Measurements from ENCODE around the gene TRIM31. TPM values are rescaled to one million over a fixed set of nuclear protein-coding genes. Genes with fewer than 3 reads are reported as not detected.
A peak's percentile ranks its signal among the peaks of the same experiment; 100 is the strongest.

Gene TRIM31
- total RNA-seq, 2 experiments from 2014 or later: not detected

DNA sequence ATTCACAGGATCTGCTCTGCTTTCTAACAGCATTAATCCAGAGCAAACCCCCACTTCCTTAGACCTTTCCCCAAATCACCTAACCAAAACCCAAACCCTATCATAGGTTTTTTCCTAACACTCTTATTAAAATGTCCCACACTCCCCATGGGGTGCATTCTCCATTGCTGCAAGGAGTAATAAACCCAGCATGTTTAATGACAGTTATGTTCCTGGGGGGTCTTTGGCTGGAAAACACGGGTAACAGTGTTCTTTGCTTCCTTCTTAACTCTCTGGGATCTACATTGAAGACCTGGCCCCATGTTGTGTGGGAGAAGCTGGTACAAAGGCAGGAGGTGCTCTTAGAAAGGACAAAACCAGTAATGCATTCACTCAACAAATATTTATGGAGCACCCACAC lies 16.1 kb downstream of the TRIM31 start:
- Mint-ChIP-seq H3K4me3 (no peak overlapping the region), H3K27me3 (peaks cover 88% of the 10 kb centered on the region), H3K9me3 (no peaks in the 10 kb centered on the region), H3K36me3 (no peaks in the 10 kb centered on the region), H3K4me1 (peaks cover 27% of the 10 kb centered on the region), H3K27ac (no peak overlapping the region)
- ATAC-seq (ENCODE audit: low read depth) (no peak), DNase-seq (no peak)
- POLR2A ChIA-PET: no interaction called here

DNA sequence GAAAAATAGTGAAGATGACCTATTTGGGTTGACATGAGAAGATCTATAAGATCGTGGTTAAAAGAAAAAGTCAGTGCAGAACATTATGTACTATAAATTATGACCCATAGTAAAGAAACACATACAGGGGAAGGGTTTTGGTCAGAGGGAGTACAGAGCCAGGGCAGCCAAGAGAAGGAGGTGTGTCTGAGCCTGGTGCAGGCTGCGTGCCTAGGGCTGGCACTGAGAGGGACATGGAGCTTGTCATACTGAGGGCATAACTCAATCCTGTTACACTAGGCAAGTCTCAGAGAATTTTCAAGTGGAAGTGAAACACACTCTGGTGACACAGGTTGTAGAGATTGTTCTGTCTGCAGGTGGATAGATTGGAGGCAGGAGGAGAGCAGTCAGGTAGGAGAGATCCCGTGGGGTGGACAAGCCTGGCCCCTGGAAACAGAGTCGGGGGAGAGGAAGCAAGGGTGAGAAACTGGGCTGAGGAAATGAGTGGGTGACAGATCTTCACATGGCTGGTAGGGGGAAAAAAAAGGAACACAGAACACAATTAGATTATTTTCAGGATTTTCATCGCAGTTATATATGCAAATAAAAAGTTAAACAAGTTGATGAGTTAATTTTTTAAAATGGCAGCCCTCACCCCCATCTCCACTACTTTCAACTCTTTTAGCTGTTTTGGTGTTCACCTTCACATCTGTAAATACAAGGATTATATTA lies 18.8 kb downstream of the TRIM31 start:
- no peak for DNase-seq
- POLR2A ChIA-PET: no interaction called here
- no peaks in the 10 kb centered on the region for H3K36me3 Mint-ChIP-seq
- H3K27ac Mint-ChIP-seq: no peak overlapping the region
- ATAC-seq (ENCODE audit: low read depth): no peak
- peaks cover 85% of the 10 kb centered on the region for H3K27me3 Mint-ChIP-seq
- no peaks in the 10 kb centered on the region for H3K9me3 Mint-ChIP-seq
- peaks cover 16% of the 10 kb centered on the region for H3K4me1 Mint-ChIP-seq
- H3K4me3 Mint-ChIP-seq: no peak overlapping the region

DNA sequence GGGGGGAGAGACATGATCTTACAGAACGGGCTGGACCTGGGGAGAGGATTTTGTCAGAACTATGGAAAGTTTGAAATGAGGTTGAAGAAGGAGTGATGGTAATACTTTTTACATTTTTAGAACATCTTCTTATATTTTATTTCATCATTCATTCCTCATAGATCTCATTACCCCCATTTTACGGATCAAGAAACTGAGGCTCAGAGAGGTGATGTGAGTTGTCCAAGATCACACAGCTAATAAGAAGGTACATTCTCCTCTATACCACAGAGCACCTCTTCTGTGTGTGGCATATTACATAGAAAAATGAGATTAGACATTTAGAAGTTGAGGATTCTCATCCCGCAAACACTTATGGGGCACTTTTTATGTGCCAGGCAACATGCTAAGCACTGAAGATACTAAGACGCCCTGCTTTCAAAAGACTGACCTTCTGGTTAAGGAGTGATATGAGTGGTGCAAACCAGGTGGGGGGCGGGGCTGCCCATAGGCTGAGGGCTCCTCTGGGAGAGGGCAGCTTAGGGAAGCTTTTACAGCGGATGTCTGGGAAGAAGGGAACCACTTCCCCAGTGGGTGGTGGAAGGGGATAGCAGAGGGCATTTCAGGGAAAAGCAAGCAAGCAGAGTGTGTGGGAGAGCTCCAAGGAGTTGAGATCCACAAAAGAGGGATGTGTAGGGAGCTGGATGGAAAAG lies 19.9 kb downstream of the TRIM31 start:
- no peak for ATAC-seq (ENCODE audit: low read depth)
- Mint-ChIP-seq H3K4me1 (peaks cover 11% of the 10 kb centered on the region), H3K4me3 (no peak overlapping the region), H3K36me3 (no peaks in the 10 kb centered on the region), H3K27ac (no peak overlapping the region), H3K9me3 (no peaks in the 10 kb centered on the region), H3K27me3 (peaks cover 84% of the 10 kb centered on the region)
- POLR2A ChIA-PET: no interaction called here
- DNase-seq: no peak

GRCh38 chr6:30091577-30092381 lies 21.1 kb downstream of the TRIM31 start:
- Mint-ChIP-seq H3K4me1 (peaks cover 4% of the 10 kb centered on the region), H3K27ac (peak overlapping the region; percentile 15), H3K4me3 (no peak overlapping the region), H3K9me3 (no peaks in the 10 kb centered on the region), H3K36me3 (no peaks in the 10 kb centered on the region), H3K27me3 (peaks cover 82% of the 10 kb centered on the region)
- DNase-seq (no peak), ATAC-seq (ENCODE audit: low read depth) (no peak)
- POLR2A ChIA-PET: no interaction called here

GRCh38 chr6:30087876-30088275 lies 25.0 kb downstream of the TRIM31 start:
- Mint-ChIP-seq H3K27ac (no peak overlapping the region), H3K27me3 (peaks cover 65% of the 10 kb centered on the region), H3K4me1 (peaks cover 4% of the 10 kb centered on the region), H3K4me3 (no peak overlapping the region), H3K9me3 (no peaks in the 10 kb centered on the region), H3K36me3 (no peaks in the 10 kb centered on the region)
- DNase-seq: no peak
- no peak for ATAC-seq (ENCODE audit: low read depth)
- POLR2A ChIA-PET: no interaction called here

GRCh38 chr6:30077218-30077617 lies 35.7 kb downstream of the TRIM31 start:
- peaks cover 26% of the 10 kb centered on the region for H3K4me1 Mint-ChIP-seq
- DNase-seq: no peak
- no peaks in the 10 kb centered on the region for H3K9me3 Mint-ChIP-seq
- H3K36me3 Mint-ChIP-seq: peaks cover 4% of the 10 kb centered on the region
- peaks cover 69% of the 10 kb centered on the region for H3K27me3 Mint-ChIP-seq
- peak; percentile 69 for ATAC-seq (ENCODE audit: low read depth)
- peak overlapping the region; percentile 58 for H3K4me3 Mint-ChIP-seq
- peak overlapping the region; percentile 32 for H3K27ac Mint-ChIP-seq
- POLR2A ChIA-PET: interaction anchor here (0.7 to 2.2 kb wide), 3 partner anchors 11 to 238 kb away, joined by 3 to 12 read pairs (median 5); partner anchors contain the start of gene POLR1H

DNA sequence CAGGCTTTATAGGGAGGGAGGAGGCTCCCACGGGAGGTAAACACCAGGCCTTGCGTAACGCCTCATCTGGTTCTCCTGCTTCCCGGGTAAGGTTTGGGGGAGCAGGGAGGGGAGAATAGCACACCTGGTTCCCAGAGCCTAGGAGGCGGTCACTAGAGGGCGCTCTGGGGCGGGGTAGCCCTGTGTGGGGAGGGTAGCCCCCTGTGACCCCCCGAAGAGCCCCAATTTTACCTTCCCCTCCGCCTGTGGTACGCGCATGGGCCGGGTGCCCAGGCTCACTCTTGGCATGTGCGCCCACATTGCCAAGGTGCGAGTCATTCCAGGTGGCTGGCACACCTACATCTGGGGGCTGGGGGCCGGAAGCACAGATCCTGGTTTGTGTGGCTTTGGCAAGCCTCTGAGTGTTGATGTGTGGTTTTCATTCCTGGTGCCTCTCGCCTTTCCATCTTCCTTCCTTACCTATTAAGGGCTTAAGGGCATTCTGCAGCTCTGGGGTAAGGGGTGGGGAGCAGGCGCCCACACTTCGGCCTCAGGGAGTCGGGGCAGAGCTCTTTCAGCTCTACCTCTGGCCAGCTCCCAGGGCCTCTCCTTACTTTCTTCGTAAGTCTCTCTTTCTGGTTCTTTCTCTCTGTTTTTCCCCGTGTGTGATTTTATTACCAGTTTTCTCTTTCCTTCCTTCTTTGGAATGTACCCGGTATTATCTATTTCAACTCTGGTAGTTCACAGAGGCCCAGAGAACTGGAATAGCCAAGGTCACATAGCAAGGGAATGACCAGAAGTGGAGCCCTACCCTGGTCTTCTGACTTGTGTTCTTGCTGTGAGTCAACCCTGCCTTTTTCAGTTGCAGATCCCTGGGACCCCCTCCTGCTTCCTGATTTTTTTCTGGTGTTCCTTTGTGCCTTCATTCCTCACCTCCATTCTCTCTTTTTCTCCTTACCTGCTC lies 36.8 kb downstream of the TRIM31 start:
- Mint-ChIP-seq H3K36me3 (peaks cover 8% of the 10 kb centered on the region), H3K9me3 (no peaks in the 10 kb centered on the region), H3K27me3 (peaks cover 77% of the 10 kb centered on the region), H3K4me3 (peak overlapping the region; percentile 50), H3K27ac (peak overlapping the region; percentile 27), H3K4me1 (peaks cover 31% of the 10 kb centered on the region)
- POLR2A ChIA-PET: interaction anchor here (1.7 kb wide), 1 partner anchor 10 kb away, joined by 6 read pairs; the partner anchor contains the start of gene PPP1R11
- DNase-seq (peak; percentile 51), ATAC-seq (ENCODE audit: low read depth) (no peak)

DNA sequence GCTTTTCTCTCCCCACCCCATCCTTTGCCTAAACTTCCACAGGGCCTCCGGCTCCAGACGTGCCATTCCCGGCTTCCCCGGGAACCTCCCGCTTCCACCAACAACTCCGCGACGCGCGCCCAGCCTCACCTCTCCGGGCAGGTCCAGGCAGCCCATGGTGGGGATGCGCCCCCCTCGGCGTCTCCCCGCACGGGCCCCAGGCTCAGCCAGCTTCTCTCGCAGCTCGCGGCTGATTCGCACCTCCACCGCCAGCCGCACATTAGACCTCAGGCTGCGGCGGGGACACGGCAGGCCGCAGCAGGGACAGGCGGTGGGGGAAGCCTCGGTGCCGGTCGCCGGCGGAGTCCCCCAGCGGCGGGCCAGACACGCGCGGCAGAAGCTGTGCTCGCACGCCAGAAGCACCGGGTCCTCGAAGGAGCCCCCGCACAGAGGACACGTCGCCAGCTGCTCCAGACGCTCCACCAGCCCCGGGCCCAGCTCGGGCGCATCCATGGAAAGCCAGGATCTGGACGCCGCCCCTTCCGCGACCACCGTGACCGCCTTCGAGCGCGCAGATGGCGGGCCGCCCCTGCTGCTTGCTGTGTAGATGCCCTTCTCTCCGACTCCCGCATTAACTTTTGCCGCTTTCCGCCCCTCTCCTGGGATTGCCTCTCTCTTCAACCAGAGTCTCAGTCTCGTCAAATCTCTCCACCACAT lies 37.6 kb downstream of the TRIM31 start, which contains the start of gene RNF39:
TSS of gene RNF39 (minus strand) at position 676 of the 696 bp plus-strand sequence. CDS start at position 492, 184 bp downstream.
- Mint-ChIP-seq H3K27ac (peak within 1 kb of the TSS; percentile 27), H3K27me3 (peaks cover 82% of the 10 kb centered on the region), H3K9me3 (no peaks in the 10 kb centered on the region), H3K36me3 (peaks cover 14% of the 10 kb centered on the region), H3K4me3 (peak within 1 kb of the TSS; percentile 50), H3K4me1 (peaks cover 34% of the 10 kb centered on the region)
- DNase-seq (peak; percentile 58), ATAC-seq (ENCODE audit: low read depth) (no peak)
- POLR2A ChIA-PET: interaction anchor here (1.7 kb wide), 1 partner anchor 9 kb away, joined by 6 read pairs; the partner anchor contains the start of gene PPP1R11

GRCh38 chr6:30074331-30075093 lies 38.4 kb downstream of the TRIM31 start:
- H3K9me3 Mint-ChIP-seq: no peaks in the 10 kb centered on the region
- POLR2A ChIA-PET: interaction anchor here (0.8 to 1.7 kb wide), 2 partner anchors 8 to 13 kb away, joined by 3 to 6 read pairs; partner anchors contain the start of gene PPP1R11
- peaks cover 36% of the 10 kb centered on the region for H3K4me1 Mint-ChIP-seq
- no peak overlapping the region for H3K27ac Mint-ChIP-seq
- peak overlapping the region; percentile 44 for H3K4me3 Mint-ChIP-seq
- H3K36me3 Mint-ChIP-seq: peaks cover 21% of the 10 kb centered on the region
- no peak for DNase-seq
- ATAC-seq (ENCODE audit: low read depth): no peak
- H3K27me3 Mint-ChIP-seq: peaks cover 75% of the 10 kb centered on the region

DNA sequence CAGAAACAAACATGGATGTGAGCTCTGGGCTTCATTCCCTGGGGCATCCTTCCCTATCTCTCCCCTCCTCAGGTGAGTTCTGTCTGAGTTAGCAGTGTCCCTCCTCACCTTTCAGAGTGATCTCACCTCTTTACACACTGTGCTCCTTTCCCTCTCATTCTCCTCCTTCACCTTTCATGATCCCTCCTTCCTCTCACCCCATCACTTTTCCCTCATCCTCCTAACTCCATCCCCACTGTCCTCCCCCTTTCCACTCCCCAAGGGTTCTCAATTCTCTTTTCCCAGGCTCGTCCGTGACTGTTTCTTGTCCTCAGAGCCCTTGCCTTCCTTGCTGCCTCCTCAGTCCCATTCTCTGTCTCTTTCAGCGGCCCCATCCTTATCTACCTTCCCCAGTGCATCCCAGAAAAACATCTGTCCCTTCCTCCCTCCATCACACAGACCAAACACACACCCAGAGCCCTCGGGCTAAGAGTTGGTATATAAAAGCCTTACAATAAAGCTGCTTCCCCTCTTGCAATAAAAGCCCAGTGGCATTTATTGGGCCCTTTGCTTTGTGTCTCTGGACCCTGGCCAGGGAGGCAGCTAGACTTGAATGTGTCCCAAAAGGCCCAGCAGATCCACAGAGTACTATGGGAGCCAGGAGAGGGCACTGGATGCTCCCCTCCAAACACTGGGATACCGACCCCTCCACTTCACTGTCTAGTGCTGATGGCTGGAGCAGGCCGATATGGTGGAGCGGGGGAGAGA lies 39.2 kb downstream of the TRIM31 start:
- Mint-ChIP-seq H3K27ac (no peak overlapping the region), H3K36me3 (peaks cover 18% of the 10 kb centered on the region), H3K4me1 (peaks cover 37% of the 10 kb centered on the region), H3K27me3 (peaks cover 66% of the 10 kb centered on the region), H3K4me3 (no peak overlapping the region), H3K9me3 (no peaks in the 10 kb centered on the region)
- POLR2A ChIA-PET: interaction anchor here (0.8 to 1.7 kb wide), 2 partner anchors 7 to 12 kb away, joined by 3 to 6 read pairs; partner anchors contain the start of gene PPP1R11
- ATAC-seq (ENCODE audit: low read depth) (no peak), DNase-seq (no peak)

DNA sequence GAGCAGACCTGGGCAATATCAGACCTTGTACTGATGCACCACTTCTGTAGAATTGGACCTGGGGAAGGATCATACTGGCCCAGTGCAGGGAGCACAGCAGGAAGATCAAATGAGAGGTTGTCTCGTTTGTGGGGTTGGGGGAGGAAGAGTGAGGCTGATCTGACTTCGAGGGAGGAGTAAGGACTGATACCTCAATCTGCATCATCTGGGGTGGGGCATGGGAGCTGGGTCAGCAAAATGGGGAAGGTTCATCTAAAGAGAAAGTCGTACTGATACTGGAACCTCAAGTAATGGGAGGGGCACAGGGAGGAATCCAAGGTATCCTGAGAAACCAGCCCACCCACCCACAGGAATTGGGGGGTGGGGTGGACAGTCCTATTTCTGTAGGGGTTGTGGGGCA lies 41.0 kb downstream of the TRIM31 start:
- Mint-ChIP-seq H3K27me3 (peaks cover 60% of the 10 kb centered on the region), H3K4me1 (peaks cover 38% of the 10 kb centered on the region), H3K9me3 (no peaks in the 10 kb centered on the region), H3K4me3 (no peak overlapping the region), H3K27ac (no peak overlapping the region), H3K36me3 (peaks cover 25% of the 10 kb centered on the region)
- no peak for ATAC-seq (ENCODE audit: low read depth)
- POLR2A ChIA-PET: interaction anchor here (2.8 kb wide), 1 partner anchor 10 kb away, joined by 13 read pairs; the partner anchor contains the start of gene POLR1H
- DNase-seq: no peak

Measured in activated naive CD8-positive, alpha-beta T cell treated with anti-CD3 and anti-CD28 coated beads, Interleukin-2, amount 10 ng/mL, durations not matched to agents 7 days and 5 days (primary cell).